GM18508 (cell line): ENCODE data around the gene RABEP1.

Source experiments
- ATAC-seq: cut with Tn5 transposase; IDR thresholded peaks from one replicate; pipeline ENCODE4 v1.9.1; 2021; ENCODE audit warnings: moderate number of reproducible peaks; ENCODE audit not compliant: insufficient read depth, unreplicated experiment

The RABEP1 gene

DNA sequence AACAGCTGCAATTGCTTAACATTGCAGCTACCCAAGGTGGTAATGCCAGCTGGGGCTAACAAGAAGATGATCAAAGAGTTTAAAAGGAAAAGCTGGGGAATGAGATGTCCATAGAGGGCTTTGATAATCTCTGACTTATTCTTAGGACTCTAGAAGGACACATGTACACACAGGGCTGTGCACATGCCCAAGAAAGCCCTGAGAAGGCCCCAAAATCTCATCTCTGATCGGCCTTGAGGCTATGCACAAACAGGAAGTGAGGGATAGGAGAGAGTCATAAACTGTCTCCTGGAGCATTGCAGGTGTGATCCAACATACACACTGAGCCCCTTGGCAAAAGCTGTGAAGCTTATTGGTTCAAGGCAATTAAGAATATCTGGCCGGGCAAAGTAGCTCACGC, 17.2 kb upstream of the RABEP1 start:
- ATAC-seq, result no peak

DNA sequence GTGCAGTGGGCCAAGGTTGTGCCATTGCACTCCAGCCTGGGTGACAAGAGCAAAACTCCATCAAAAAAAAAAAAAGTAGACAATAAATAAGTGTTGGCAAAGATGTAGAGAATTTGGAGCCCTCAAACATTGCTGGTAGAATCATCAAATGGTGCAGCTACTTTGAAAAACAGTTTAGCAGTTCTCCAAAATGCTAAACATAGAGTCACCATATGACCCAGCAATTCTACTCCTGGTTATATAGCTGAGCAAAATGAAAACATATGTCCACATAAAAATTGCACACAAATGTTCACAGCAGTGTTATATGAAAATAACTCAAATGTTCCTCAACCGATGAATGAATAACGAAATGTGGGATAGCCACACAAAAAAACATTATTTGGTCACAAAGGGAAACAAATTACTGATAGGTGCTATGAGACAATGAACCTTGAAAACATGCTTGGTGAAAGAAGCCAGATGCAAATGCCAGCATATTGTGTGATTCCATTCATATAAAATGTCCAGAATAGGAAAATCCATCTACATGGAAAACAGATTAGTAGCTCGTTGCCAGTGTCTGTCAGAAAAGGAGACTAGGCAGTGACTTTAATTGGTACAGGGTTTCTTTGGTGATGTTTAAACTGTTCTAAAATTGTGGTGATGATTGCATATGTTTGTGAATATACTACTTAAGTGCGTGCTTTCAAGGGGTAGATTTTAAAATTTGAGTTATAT, 12.7 kb upstream of the RABEP1 start:
- no peak for ATAC-seq

DNA sequence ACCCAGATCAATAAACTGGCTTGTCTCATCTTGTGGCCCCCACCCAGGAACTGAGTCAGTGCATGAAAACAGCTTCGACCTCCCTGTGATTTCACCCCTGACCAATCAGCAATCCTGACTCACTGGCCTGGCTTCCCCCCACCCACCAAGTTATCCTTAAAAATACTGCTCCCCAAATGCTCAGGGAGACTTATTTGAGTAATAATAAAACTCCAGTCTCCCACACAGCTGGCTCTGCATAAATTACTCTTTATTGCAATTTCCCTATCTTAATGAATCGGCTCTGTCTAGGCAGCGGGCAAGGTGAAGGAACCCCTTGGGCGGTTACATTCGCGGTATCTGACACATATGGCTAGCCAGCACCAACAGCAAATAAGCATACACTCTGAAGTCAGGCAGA, 9.8 kb upstream of the RABEP1 start:
- no peak for ATAC-seq

DNA sequence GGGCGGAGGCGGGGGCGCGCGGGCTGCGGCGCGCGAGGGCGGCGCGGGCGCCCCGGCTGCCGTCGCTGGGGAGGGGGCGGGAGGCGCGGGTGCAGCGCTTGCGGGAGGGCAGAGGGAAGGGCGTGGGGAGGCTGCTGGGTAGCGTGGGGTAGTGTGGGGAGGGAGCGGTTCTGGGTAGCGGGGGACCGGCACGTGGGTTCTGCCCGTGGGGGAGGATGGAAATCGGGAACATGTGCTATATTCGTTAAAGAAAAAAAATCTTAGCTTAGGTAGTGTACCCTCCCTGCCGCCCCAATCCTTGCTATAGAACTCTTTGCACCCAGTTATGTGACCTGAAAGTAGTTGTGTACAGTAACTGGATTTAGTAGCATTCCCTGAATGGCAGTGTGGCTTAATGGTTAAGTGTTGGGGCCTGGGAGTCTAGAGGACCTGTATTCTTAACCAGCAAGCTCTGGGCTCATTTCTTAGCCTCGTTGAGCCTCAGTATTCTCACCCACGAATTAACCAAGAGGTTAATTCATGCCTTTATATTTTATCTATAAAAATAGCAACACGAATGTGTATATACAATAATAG, 646 bp downstream of the RABEP1 start:
- ATAC-seq, result no peak

DNA sequence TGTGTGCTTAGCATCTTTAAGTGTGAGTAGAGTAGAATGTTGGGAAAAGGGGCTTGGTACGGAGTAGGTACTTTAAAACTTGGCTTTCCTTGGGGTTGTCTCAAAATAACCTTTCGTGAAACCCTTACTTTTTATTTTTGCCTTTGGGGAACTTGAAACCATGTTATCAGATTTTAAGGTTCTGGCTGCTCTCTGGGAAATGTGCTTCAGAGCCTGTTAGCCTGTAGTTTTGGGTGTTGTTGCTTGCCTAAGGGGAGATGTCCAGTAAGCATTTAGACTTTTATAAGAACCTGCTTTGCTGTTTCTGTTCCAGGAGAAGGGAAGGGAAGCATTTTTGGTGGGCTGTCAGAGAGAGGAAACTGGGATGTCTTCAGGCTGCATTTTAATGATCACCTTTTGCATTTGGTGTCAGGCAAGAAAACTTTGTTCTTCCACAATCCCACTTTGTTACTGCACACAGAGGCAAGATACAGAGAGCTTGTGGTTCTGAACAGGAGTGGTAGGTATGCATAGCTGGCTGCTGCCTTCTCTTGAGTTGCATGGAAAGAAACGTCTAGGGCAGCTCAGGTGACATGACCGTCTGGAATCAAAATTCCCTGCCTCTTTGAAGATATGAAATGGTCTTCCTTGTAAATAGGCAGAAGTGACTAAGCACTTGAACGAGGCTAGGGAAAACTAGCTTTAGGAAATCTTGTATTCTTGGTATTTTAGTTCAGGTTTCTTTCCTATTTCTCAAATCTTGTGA, 1.7 kb downstream of the RABEP1 start:
- ATAC-seq, result no peak

DNA sequence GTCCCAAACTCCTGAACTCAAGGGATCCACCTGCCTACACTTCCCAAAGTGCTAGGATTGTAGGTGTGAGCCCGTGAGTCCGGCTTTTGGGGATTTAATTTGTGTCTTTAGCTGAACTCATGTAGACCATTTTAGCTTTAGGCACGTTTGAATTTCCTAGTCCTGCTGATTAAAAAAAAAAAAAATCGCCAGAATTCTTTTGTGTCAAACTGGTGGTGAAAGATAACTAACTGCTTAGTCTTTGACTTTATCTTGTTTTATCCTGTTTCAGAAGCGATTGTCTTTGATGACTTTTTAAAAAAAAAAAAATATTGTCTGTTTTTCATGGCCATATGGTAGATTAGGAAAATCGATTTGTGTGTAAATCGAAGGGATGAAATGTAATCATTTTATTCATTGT, 2.6 kb downstream of the RABEP1 start:
- ATAC-seq, result no peak

DNA sequence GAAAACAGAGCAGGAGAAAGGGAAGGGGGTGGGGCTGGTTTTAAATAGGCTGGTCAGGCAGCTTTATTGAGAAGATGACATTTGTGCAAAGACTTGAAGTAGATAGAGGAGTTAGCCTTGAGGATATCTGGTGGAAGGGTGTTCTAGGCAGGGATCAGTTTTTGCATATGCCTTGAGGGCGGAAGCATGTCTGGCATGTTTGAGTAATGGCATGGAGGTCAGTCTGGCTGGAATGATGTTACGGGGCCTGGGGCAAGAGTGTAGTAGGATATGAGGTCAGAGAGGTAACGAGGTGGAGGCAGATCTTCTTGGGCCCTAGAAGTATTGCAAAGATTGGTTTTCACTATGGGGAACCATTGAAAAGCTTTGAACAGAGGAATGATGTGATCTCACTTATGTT, 4.8 kb downstream of the RABEP1 start:
- no peak for ATAC-seq

DNA sequence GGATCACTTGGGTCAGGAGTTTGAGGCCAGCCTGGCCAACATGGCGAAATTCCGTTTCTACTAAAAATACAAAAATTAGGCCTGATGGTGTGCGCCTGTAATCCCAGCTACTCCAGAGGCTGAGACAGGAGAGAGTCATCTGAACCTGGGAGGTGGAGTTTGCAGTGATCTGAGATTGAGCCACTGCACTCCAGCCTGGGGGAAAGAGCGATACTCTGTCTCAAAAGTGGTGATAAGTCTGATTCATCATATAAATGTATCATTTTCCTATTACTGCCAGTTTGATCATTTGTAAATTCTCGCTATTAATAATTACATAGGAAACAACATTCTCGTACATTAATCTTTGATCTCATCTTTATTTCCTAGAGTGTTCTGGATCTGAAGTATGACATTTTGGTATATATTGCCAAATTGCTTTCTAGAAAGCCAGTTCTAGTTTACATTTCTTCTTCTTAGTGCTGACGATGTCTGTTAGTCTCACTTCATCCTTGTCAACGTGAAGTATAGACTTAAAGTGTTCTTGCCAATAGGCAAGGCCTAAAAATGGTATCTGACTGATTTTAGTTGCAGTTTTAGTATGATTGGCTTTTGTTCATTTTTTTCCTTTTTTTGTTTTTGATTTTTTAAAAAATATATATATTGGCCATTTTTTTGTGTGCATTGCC, 9.7 kb downstream of the RABEP1 start:
- no peak for ATAC-seq

DNA sequence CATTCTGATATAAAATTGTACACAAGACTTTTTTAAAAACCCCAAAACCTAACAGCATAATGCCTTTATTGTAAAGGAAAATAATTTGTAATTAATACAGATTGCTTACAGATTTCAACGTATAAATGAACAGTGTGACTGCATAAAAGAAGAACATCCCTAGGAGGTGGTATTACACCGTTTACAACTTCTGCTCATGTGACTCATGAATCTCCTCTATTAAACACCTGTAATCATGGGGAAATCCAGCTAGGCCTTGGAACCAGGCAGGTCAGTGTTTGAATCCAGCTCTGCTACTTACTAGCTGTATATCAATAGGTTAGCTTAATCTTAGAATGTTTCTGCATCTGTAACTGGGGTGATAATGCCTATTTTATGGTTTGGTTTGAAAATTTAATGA, 15.2 kb downstream of the RABEP1 start:
- ATAC-seq, result no peak

DNA sequence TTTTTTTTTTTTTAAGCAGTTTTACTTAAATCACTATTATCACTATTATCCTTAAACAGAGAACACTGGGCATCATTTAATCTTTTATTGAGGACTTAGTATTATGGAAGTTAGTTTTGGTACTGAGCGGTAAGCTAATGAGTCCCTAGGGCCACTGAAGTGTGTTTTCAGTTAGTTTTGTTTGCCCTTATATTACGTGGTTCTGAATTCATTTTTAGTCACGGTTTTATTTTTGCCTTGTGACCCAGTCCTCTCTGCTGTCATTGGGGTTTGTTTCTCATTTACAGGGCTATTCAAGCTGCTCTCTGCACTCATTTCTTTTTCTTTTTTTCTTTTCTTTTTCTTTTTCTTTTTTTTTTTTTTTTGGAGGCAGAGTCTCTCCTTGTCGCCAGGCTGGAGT, 17.3 kb downstream of the RABEP1 start:
- no peak for ATAC-seq

DNA sequence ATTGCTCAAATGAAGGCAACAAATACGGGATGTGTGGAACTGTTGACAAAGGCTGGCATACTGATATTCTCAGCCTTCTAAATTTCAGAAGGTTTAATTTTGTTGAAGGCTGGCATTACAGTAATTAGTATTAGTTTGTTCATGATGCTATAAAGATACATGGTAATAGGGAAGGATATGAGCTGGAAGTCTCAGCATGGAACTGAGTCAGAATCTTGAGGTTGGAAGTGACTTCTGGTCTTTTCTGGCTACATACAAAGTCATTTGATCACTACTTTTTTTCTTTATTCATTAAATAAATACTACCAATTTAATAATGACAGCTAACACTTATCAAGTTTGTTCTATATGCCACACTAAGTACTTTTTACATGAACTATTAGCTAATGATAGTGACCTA, 22.6 kb downstream of the RABEP1 start:
- ATAC-seq, result no peak

DNA sequence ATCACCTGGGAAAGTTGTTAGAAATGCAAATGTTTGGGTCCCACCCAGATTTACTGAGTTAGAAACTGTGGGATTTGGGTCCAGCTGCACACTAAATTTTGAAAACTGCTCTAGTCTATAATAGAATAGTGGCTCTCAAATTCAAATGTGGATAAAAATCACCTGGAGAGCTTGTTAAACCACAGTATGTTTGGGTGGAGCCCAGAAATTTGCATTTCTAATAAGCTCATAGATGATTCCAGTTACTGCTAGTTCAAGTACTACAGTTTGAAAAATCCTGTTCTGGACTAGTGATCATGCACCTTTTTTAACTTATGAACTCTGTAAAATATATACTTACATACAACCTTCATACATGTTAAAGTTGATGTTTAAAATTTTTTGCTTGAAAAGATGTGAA, 27.8 kb downstream of the RABEP1 start:
- no peak for ATAC-seq

DNA sequence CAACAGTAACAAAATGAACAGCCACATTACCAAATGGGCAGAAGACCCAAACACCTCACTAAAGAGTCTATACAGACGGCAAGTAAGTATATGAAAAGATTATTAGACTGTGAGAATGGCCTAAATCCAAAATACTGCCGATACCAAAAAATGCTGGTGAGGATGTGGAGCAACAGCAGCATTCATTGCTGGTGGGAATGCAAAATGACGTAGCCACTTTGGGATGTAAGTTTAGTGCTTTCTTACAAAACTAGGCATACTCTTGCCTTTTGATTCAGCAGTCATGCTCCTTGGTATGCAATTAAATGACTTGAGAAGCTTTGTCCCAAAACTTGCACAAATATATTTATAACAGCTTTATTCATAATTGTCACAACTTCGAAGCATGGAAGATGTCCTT, 43.8 kb downstream of the RABEP1 start:
- no peak for ATAC-seq

DNA sequence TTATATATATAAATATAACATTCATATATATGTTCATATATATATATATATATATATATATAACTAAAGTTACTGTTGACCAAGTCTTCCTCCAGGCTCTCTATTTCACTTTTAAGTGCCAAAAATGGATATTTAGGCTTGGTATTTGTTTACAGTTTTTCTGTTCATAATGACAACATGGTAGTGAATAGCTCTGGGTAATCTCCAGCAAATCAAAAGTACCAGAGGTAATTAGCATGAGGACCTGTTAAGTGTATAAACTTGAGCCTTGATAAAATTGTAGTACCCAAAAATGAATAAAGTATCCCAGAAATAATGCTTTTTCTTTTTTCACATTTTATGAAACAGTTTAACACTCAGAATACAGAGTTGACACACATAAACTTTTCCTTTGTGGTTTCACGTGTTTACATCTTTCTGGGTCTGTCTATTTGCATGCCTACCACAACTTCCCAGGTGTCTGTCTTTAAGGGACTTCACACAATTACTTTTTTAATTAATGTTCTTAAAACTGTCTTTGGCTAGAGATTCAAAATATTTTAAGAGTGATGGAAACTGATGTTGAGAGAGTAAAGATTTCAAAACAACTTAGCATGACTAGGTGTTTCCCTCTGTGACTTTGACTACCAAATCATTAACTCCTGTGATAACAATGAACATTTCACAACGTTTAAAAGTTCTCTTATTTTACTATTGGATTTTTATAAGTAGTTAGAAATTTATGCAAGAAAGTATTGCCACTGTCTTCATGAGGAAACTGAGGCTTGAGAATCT, 47.9 kb downstream of the RABEP1 start:
- ATAC-seq, result no peak

DNA sequence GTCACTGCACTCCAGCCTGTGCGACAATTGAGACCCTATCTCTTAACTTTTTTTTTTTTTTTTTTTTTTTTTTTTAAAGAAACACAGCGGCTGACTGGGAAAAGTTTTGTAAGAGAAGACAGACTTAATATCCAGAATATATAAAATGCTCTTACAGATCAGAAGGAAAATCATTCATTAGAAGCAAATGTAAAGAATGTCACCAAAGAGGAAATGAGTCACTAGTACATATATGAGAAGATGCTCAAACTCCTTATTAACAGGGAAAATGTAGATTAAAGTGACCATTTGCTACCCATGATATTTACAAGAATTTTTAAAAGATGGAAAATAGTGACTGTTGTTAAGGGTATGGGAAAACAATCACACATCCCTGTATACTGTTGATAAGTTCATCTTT, 48.9 kb downstream of the RABEP1 start:
- no peak for ATAC-seq

DNA sequence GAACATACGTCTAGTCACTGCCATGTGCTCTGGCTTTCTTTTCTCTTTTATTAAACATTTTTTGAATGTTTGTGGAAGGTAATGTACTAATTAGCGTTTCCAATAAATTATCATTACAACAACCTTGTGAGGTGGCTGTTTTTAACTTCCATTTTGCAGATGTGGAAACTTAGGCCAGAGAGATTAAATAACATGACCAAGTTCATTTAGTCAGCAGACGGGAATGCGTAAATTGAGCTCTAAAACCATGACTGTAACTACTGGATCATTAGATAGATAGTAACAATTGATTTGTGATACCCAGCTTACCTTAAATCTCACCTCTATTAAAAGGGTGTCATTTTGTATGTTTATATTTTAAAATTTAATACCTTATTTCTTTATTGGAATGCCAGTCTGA, 49.4 kb downstream of the RABEP1 start:
- no peak for ATAC-seq

DNA sequence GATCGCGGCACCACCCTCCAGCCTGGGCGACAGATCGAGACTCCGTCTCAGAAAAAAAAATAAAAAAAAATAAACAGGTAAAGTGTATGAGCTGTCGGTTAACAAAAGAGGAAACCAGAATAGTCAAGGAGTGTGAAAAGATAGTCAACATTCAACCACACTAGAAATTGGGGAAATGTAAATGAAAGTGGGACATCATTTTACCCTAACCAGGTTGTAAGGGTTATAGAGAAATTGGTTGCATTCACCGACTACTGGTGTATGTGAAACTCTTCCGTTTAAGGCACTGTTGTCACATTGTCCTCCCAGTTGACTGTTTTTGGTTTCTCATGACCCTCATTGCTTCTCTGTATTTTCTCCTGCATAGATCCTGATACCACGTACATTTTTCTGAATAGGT, 62.8 kb downstream of the RABEP1 start:
- no peak for ATAC-seq

DNA sequence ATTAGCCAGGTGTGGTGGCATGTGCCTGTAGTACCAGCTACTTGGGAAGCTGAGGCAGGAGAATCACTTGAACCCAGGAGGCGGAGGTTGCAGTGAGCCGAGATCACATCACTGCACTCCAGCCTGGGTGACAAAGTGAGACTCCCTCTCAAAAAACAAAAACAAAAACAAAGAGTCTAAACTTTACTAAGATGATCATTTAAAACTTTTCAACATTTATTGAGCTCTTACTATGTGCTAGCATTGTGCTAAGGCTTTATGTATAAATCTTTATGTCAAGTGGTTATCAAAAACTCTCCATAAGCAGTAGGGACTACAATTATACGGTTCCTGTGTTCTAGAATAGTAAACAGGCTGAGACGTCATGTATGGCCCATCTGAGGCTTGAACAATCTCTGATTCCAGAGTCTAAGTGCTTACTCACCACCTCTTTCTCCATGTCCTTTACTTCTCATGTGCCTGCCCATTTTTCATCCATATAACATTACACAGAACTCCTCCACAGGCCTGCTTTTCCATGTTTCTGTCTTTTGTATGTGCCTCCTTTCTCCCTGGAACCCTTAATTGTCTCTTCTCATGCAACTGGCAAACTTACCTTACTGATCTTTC, 70.7 kb downstream of the RABEP1 start:
- ATAC-seq, result no peak

DNA sequence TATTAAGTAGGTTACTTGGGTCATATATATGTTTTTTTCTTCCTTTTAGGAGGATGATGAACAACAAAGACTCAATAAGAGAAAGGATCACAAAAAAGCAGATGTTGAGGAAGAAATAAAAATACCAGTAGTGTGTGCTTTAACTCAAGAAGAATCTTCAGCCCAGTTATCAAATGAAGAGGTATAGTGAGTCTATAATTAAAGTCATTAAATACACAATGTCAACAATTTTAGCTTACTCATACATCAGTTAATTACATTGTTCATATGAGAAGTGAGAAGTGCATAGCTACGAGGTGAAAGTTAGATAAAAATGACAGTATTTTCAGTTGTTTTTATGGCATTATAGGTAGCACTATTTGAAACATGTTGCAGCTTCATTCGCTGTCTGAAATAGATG, 72.2 kb downstream of the RABEP1 start:
- no peak for ATAC-seq

DNA sequence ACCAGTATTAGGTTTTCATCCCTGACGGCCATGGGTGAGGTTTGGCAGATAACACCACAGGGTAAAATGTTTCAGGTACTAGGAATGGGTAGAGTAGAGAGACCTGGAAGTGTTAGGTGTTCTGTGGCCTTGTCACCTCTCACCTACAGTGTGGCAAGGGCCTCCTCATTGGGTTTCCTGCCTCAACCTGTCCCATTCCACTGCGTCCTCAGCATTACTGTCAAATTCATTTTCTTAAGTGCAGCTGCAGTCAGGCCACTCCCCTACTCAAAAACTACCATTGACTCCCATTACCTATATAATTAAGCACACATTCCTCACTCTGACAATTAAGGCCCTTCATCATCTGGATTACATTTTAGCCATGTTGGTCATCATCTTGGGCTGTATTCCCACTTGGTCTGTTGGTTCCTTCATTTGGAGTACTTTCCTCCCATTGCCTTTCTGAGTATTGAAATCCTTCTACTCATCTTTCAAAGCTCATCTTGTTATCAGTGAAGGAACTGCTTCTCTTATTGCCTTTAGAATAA, 72.9 kb downstream of the RABEP1 start:
- no peak for ATAC-seq
